ENCODE measurements around the gene ADIG. TPM values are rescaled to one million over a fixed set of nuclear protein-coding genes. Genes with fewer than 3 reads are reported as not detected.
"Not testable (repeated sequence)": the region's sequence is repeated elsewhere in the genome, so short reads cannot be mapped to it uniquely, and the experiment has no call there.

Gene ADIG
- total RNA-seq, 4 donors from 2014 or later = not detected

GRCh38 chr20:38588303-38588702, 7.3 kb downstream of the ADIG start:
- Histone ChIP-seq H3K4me1 (no peaks in the 10 kb centered on the region), H3K36me3 (no peaks in the 10 kb centered on the region), H3K27ac (no peak overlapping the region), H3K9me3 (no peaks in the 10 kb centered on the region), H3K27me3 (peaks cover 3% of the 10 kb centered on the region), H3K4me3 (no peak overlapping the region)
- TF ChIP-seq CTCF (IDR thresholded peaks at IDR 0.05) = no peak
- no peak for TF ChIP-seq POLR2A (IDR thresholded peaks at IDR 0.05)
- TF ChIP-seq POLR2AphosphoS5 (IDR thresholded peaks at IDR 0.05) = no peak
- no peak for TF ChIP-seq EP300 (IDR thresholded peaks at IDR 0.05)
- WGBS = 96% methylated on average over 4 of the region's 6 CpGs
- no peak for DNase-seq (ENCODE audit: low spot score in 2 of 2)

GRCh38 chr20:38589351-38589750, 8.4 kb downstream of the ADIG start:
- no peaks in the 10 kb centered on the region for H3K9me3 ChIP-seq
- no peak overlapping the region for H3K27ac ChIP-seq
- peaks cover 3% of the 10 kb centered on the region for H3K27me3 ChIP-seq
- H3K36me3 ChIP-seq = no peaks in the 10 kb centered on the region
- TF ChIP-seq EP300 (IDR thresholded peaks at IDR 0.05) (no peak), POLR2A (IDR thresholded peaks at IDR 0.05) (no peak), POLR2AphosphoS5 (IDR thresholded peaks at IDR 0.05) (no peak), CTCF (IDR thresholded peaks at IDR 0.05) (no peak)
- DNase-seq (ENCODE audit: low spot score in 2 of 2) = no peak
- WGBS = 73% methylated on average over 4 of the region's 4 CpGs
- no peaks in the 10 kb centered on the region for H3K4me1 ChIP-seq
- no peak overlapping the region for H3K4me3 ChIP-seq

GRCh38 chr20:38589967-38590675, 9.1 kb downstream of the ADIG start:
- TF ChIP-seq EP300 (IDR thresholded peaks at IDR 0.05) (no peak), POLR2A (IDR thresholded peaks at IDR 0.05) (no peak), CTCF (IDR thresholded peaks at IDR 0.05) (no peak), POLR2AphosphoS5 (IDR thresholded peaks at IDR 0.05) (no peak)

GRCh38 chr20:38590676-38591473, 9.9 kb downstream of the ADIG start:
- peaks cover 3% of the 10 kb centered on the region for H3K27me3 ChIP-seq
- DNase-seq (ENCODE audit: low spot score in 2 of 2) = no peak
- H3K9me3 ChIP-seq = no peaks in the 10 kb centered on the region
- TF ChIP-seq EP300 (IDR thresholded peaks at IDR 0.05) (no peak), POLR2AphosphoS5 (IDR thresholded peaks at IDR 0.05) (no peak)
- H3K4me3 ChIP-seq = no peak overlapping the region
- H3K27ac ChIP-seq = no peak overlapping the region
- WGBS = 72% methylated on average over 8 of the region's 18 CpGs
- no peaks in the 10 kb centered on the region for H3K4me1 ChIP-seq
- H3K36me3 ChIP-seq = no peaks in the 10 kb centered on the region

More at GRCh38 chr20:38589967-38590675, 9.1 kb downstream of the ADIG start:
- Histone ChIP-seq H3K27ac (no peak overlapping the region), H3K27me3 (peaks cover 3% of the 10 kb centered on the region), H3K9me3 (no peaks in the 10 kb centered on the region), H3K36me3 (no peaks in the 10 kb centered on the region), H3K4me3 (no peak overlapping the region), H3K4me1 (no peaks in the 10 kb centered on the region)
- DNase-seq (ENCODE audit: low spot score in 2 of 2) = no peak
- WGBS = 83% methylated on average over 3 of the region's 3 CpGs

GRCh38 chr20:38591474-38592410, 10.7 kb downstream of the ADIG start:
- Histone ChIP-seq H3K27ac (no peak overlapping the region), H3K4me3 (no peak overlapping the region), H3K36me3 (no peaks in the 10 kb centered on the region), H3K4me1 (no peaks in the 10 kb centered on the region), H3K9me3 (no peaks in the 10 kb centered on the region), H3K27me3 (peaks cover 3% of the 10 kb centered on the region)
- no peak for DNase-seq (ENCODE audit: low spot score in 2 of 2)
- TF ChIP-seq EP300 (IDR thresholded peaks at IDR 0.05) (no peak), POLR2A (IDR thresholded peaks at IDR 0.05) (no peak), POLR2AphosphoS5 (IDR thresholded peaks at IDR 0.05) (no peak), CTCF (IDR thresholded peaks at IDR 0.05) (no peak)
- WGBS = 84% methylated on average over 18 of the region's 21 CpGs

- not testable (repeated sequence) for DNase-seq (ENCODE audit: low spot score in 2 of 2); H3K4me1 ChIP-seq; H3K27me3 ChIP-seq; H3K4me3 ChIP-seq; H3K9me3 ChIP-seq; H3K36me3 ChIP-seq; H3K27ac ChIP-seq
- WGBS = 76% methylated on average over 3 of the region's 3 CpGs
Observed at GRCh38 chr20:38592411-38592790, 11.4 kb downstream of the ADIG start.

GRCh38 chr20:38594281-38594680, 13.3 kb downstream of the ADIG start:
- not testable (repeated sequence) for H3K36me3 ChIP-seq; H3K4me3 ChIP-seq; H3K4me1 ChIP-seq; H3K9me3 ChIP-seq; DNase-seq (ENCODE audit: low spot score in 2 of 2); H3K27ac ChIP-seq; H3K27me3 ChIP-seq
- WGBS = 91% methylated on average over 12 of the region's 12 CpGs

- WGBS = 87% methylated on average over 12 of the region's 15 CpGs
- not testable (repeated sequence) for H3K36me3 ChIP-seq; H3K4me3 ChIP-seq; H3K27ac ChIP-seq; H3K9me3 ChIP-seq; DNase-seq (ENCODE audit: low spot score in 2 of 2); H3K4me1 ChIP-seq
- peaks cover 17% of the 10 kb centered on the region for H3K27me3 ChIP-seq
Observed at GRCh38 chr20:38595886-38596285, 14.9 kb downstream of the ADIG start.

All from suprapubic skin (tissue), 4 donors.